ENCODE data around the gene FOXN3.
"Not testable (repeated sequence)": the region's sequence is repeated elsewhere in the genome, so short reads cannot be mapped to it uniquely, and the experiment has no call there.

FOXN3 gene

GRCh38 chr14:89111232-89111631 is 305.8 kb downstream of the FOXN3 start:
- DNase-seq: not testable (repeated sequence)

- DNase-seq: no peak
Observed at GRCh38 chr14:89110110-89110509, 306.9 kb downstream of the FOXN3 start.

GRCh38 chr14:89108608-89109007 is 308.4 kb downstream of the FOXN3 start:
- no peak for DNase-seq

GRCh38 chr14:89107626-89108025 is 309.4 kb downstream of the FOXN3 start:
- no peak for DNase-seq
